K562 (cell line): Measurements from ENCODE around the gene SNX20. TPM values are rescaled to one million over a fixed set of nuclear protein-coding genes. Genes with fewer than 3 reads are reported as not detected.

Experiments used
- ATAC-seq: fragments of 200-7000 bp; cut with Tn5 transposase; 3 replicates; pipeline ENCODE4 v1.9.1; 2020; ENCODE audit warnings: moderate library complexity
- BruUV-seq: library from RNA; stranded (reverse); fragments of 400-500 nt; replicated peaks from 2 replicates; lab custom pipeline; 2021; lab: Mats Ljungman, UMichigan
- CTCF ChIA-PET: fragments of 300-600 bp; formaldehyde crosslinking; extraction: SDS; loops from one replicate; lab custom pipeline; 2021; ENCODE audit warnings: low intra/inter-chr PET ratio; lab: Yijun Ruan, JAX
- POLR2A ChIA-PET: fragments of 300-600, 350-650 bp; sonication (Branson Sonifier 250); formaldehyde crosslinking; extraction: SDS; loops from one replicate; lab custom pipeline; 2021; ENCODE audit warnings: antibody characterized with exemption, inconsistent platforms; lab: Yijun Ruan, JAX
- DNase-seq, 4 experiments: peaks; one replicate each; pipeline versions ENCODE4 v3.0.0 to v3.0.0-alpha.2; 2011 to 2018; ENCODE audit warnings: low spot score in 3 of 4, mixed read lengths in 3 of 4; ENCODE audit errors: extremely low read depth in 1 of 4
- FAIRE-seq: peaks from 2 replicates; lab custom pipeline; 2011; peaks lifted over from hg19 to GRCh38; lab: Jason Lieb, UNC
- H2AFZ ChIP-seq: 2 replicates; pipeline ENCODE4 v1.6.0; 2011; ENCODE audit warnings: low read depth, low read length, control low read depth, inconsistent platforms
- H3K27ac ChIP-seq: fragments of 200-600 bp; 3 replicates; pipeline ENCODE4 v1.8.0; 2011; ENCODE audit warnings: low read depth, mild to moderate bottlenecking, control low read depth, inconsistent platforms, low read length, moderate library complexity, mixed read lengths; ENCODE audit errors: extremely low read depth
- H3K27me3 ChIP-seq, 2 experiments: fragments of 300-600 bp in 1 of 2; 2 replicates in 1 of 2; 3 replicates in 1 of 2; pipeline versions ENCODE4 v1.6.0 to v1.8.0; 2011; ENCODE audit warnings: inconsistent platforms in 2 of 2, low read length in 2 of 2, mild to moderate bottlenecking in 1 of 2, mixed read lengths in 1 of 2, moderate library complexity in 1 of 2; ENCODE audit not compliant: control insufficient read depth in 2 of 2, insufficient read depth in 2 of 2
- H3K36me3 ChIP-seq: fragments of 300-600 bp; 3 replicates; pipeline ENCODE4 v1.8.0; 2011; ENCODE audit warnings: mild to moderate bottlenecking, low read length, inconsistent platforms; ENCODE audit not compliant: control insufficient read depth, insufficient read depth
- H3K4me1 ChIP-seq, 2 experiments: fragments of 200-600 bp in 1 of 2; replicated peaks in 1 of 2; 2 replicates in 1 of 2; 3 replicates in 1 of 2; pipeline versions ENCODE4 v1.5.1 to v1.8.0; 2011; ENCODE audit warnings: inconsistent platforms in 2 of 2, low read length in 2 of 2, mild to moderate bottlenecking in 1 of 2, mixed read lengths in 1 of 2, moderate library complexity in 1 of 2; ENCODE audit not compliant: control insufficient read depth in 2 of 2, insufficient read depth in 2 of 2
- H3K4me2 ChIP-seq: 2 replicates; pipeline ENCODE4 v1.6.1; 2011; ENCODE audit warnings: low read length, control low read depth, inconsistent platforms, mixed read lengths; ENCODE audit not compliant: insufficient read depth
- H3K4me3 ChIP-seq: fragments of 200-600 bp; sonication (generic), shearing (Covaris generic); 2 replicates; pipeline ENCODE4 v1.5.1; 2016; ENCODE audit warnings: control low read depth, inconsistent platforms
- H3K79me2 ChIP-seq: fragments of 200-600 bp; 3 replicates; pipeline ENCODE4 v1.8.0; 2011; ENCODE audit warnings: low read length, inconsistent platforms; ENCODE audit not compliant: control insufficient read depth, insufficient read depth
- H3K9ac ChIP-seq, 2 experiments: 2 replicates each; pipeline versions ENCODE4 v1.6.0 to v1.6.1; 2011; ENCODE audit warnings: low read depth in 2 of 2, low read length in 2 of 2, control low read depth in 1 of 2, inconsistent platforms in 1 of 2, mild to moderate bottlenecking in 1 of 2, mixed read lengths in 1 of 2; ENCODE audit not compliant: insufficient read depth in 1 of 2
- H3K9me1 ChIP-seq: one replicate; pipeline ENCODE4 v1.6.0; 2011; ENCODE audit warnings: inconsistent platforms, mild to moderate bottlenecking, low read length, moderate library complexity; ENCODE audit not compliant: control insufficient read depth, insufficient read depth
- H3K9me3 ChIP-seq: replicated peaks from 2 replicates; pipeline ENCODE4 v1.5.1; 2011; ENCODE audit warnings: low read depth, low read length, inconsistent platforms; ENCODE audit not compliant: control insufficient read depth, insufficient read depth
- H4K20me1 ChIP-seq: replicated peaks from 2 replicates; pipeline ENCODE4 v1.6.1; 2011; ENCODE audit warnings: low read length, inconsistent platforms, mixed read lengths; ENCODE audit not compliant: control insufficient read depth, insufficient read depth
- ZC3H8 ChIP-seq: fragments of 450-650 bp; IDR thresholded peaks from 2 replicates; pipeline ENCODE4 v1.6.1; 2017
- ZNF277 ChIP-seq: fragments of 250-450 bp; sonication (Bioruptor Pico); IDR thresholded peaks from 2 replicates; pipeline ENCODE4 v1.8.0; 2022; ENCODE audit warnings: inconsistent platforms, mild to moderate bottlenecking, moderate library complexity, borderline replicate concordance
- WGBS: fragments of 100-300 bp; shearing (Covaris generic); methylation state at CpG from one replicate; pipeline ENCODE4 v1.1.6; 2016; ENCODE audit warnings: low coverage, mixed read lengths; ENCODE audit not compliant: insufficient coverage; ENCODE audit errors: missing lambda C conversion rate; 5-methylcytosine and 5-hydroxymethylcytosine counted together
- in situ Hi-C: fragments of 300-500 bp; cut with MboI; formaldehyde crosslinking; loops from 4 replicates; pipeline ENCODE4 v1.15.0; 2018; ENCODE audit warnings: inconsistent platforms, mixed read lengths
- intact Hi-C: fragments of 100-400 bp; cut with micrococcal nuclease; formaldehyde crosslinking; loops from 2 replicates; pipeline ENCODE4 v1.14.2; 2022
- polyA plus RNA-seq, 8 experiments: library from polyadenylated mRNA; depleted of rRNA in 4 of 8; stranded (reverse) in 5 of 8; unstranded in 3 of 8; fragments of >200 nt; fragmentation: Nextera tagmentation in 2 of 8; fragmentation: Illumina TruSeq in 1 of 8; extraction: Ambion mirVana in 2 of 8; extraction: Trizol in 1 of 8; gene quantifications; 2 replicates each; pipeline versions ENCODE4 v1.2.1 to v1.2.3, GENCODE V29; 2011 to 2014; ENCODE audit warnings: inconsistent platforms in 1 of 8, missing spikeins in 1 of 8
- total RNA-seq, 7 experiments: library from RNA; depleted of rRNA in 6 of 7; stranded (reverse); fragments of >200 nt in 6 of 7; fragmentation: Illumina TruSeq in 2 of 7; extraction: Trizol in 2 of 7; gene quantifications; 2 replicates each; pipeline versions ENCODE4 v1.2.1 to v1.2.3, GENCODE V29; 2011 to 2021; ENCODE audit warnings: low replicate concordance in 1 of 7
- TF ChIP-seq, protein P1 (sequence below): fragments of 200-600 bp; sonication (generic); IDR thresholded peaks from one replicate; pipeline ENCODE4 v1.6.1; 2012; ENCODE audit warnings: mild to moderate bottlenecking, low read depth, low read length, inconsistent platforms
- TF ChIP-seq, protein P2 (sequence below), 2 experiments: fragments of 150-350 bp in 1 of 2; IDR thresholded peaks; 2 replicates each; pipeline ENCODE4 v1.6.1; 2012 to 2016; ENCODE audit warnings: low read depth in 2 of 2, low read length in 2 of 2, mild to moderate bottlenecking in 1 of 2, moderate library complexity in 1 of 2

Gene SNX20
- total and polyA plus RNA-seq, 9 of the 15 experiments (the other 6 are each of a cell fraction or from before 2014, with no cell fraction given), result 0.04 to 0.07 TPM; not detected in 7

DNA sequence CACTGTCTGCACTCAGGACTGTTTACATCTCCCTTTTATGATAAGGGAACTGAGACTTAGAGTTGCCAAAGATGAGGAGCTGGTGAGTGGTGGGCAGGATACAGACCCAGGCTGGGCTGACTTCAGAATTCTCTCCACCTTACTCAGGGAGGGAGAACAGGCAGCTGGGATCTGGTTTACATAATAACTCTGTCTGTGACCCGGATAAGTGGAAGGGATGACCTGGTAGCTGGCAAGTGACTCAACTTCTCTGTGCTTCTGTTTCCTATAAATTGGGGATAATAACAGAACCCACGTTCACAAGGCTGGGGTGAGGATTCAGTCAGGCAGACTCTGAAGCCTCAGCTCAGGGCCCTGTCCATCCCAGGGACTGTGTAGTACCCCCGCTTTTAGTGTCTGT is 2.6 kb downstream of the SNX20 start:
- TF ChIP-seq, protein P1, sequence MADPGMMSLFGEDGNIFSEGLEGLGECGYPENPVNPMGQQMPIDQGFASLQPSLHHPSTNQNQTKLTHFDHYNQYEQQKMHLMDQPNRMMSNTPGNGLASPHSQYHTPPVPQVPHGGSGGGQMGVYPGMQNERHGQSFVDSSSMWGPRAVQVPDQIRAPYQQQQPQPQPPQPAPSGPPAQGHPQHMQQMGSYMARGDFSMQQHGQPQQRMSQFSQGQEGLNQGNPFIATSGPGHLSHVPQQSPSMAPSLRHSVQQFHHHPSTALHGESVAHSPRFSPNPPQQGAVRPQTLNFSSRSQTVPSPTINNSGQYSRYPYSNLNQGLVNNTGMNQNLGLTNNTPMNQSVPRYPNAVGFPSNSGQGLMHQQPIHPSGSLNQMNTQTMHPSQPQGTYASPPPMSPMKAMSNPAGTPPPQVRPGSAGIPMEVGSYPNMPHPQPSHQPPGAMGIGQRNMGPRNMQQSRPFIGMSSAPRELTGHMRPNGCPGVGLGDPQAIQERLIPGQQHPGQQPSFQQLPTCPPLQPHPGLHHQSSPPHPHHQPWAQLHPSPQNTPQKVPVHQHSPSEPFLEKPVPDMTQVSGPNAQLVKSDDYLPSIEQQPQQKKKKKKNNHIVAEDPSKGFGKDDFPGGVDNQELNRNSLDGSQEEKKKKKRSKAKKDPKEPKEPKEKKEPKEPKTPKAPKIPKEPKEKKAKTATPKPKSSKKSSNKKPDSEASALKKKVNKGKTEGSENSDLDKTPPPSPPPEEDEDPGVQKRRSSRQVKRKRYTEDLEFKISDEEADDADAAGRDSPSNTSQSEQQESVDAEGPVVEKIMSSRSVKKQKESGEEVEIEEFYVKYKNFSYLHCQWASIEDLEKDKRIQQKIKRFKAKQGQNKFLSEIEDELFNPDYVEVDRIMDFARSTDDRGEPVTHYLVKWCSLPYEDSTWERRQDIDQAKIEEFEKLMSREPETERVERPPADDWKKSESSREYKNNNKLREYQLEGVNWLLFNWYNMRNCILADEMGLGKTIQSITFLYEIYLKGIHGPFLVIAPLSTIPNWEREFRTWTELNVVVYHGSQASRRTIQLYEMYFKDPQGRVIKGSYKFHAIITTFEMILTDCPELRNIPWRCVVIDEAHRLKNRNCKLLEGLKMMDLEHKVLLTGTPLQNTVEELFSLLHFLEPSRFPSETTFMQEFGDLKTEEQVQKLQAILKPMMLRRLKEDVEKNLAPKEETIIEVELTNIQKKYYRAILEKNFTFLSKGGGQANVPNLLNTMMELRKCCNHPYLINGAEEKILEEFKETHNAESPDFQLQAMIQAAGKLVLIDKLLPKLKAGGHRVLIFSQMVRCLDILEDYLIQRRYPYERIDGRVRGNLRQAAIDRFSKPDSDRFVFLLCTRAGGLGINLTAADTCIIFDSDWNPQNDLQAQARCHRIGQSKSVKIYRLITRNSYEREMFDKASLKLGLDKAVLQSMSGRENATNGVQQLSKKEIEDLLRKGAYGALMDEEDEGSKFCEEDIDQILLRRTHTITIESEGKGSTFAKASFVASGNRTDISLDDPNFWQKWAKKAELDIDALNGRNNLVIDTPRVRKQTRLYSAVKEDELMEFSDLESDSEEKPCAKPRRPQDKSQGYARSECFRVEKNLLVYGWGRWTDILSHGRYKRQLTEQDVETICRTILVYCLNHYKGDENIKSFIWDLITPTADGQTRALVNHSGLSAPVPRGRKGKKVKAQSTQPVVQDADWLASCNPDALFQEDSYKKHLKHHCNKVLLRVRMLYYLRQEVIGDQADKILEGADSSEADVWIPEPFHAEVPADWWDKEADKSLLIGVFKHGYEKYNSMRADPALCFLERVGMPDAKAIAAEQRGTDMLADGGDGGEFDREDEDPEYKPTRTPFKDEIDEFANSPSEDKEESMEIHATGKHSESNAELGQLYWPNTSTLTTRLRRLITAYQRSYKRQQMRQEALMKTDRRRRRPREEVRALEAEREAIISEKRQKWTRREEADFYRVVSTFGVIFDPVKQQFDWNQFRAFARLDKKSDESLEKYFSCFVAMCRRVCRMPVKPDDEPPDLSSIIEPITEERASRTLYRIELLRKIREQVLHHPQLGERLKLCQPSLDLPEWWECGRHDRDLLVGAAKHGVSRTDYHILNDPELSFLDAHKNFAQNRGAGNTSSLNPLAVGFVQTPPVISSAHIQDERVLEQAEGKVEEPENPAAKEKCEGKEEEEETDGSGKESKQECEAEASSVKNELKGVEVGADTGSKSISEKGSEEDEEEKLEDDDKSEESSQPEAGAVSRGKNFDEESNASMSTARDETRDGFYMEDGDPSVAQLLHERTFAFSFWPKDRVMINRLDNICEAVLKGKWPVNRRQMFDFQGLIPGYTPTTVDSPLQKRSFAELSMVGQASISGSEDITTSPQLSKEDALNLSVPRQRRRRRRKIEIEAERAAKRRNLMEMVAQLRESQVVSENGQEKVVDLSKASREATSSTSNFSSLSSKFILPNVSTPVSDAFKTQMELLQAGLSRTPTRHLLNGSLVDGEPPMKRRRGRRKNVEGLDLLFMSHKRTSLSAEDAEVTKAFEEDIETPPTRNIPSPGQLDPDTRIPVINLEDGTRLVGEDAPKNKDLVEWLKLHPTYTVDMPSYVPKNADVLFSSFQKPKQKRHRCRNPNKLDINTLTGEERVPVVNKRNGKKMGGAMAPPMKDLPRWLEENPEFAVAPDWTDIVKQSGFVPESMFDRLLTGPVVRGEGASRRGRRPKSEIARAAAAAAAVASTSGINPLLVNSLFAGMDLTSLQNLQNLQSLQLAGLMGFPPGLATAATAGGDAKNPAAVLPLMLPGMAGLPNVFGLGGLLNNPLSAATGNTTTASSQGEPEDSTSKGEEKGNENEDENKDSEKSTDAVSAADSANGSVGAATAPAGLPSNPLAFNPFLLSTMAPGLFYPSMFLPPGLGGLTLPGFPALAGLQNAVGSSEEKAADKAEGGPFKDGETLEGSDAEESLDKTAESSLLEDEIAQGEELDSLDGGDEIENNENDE, result no peak
- TF ChIP-seq ZC3H8 (no peak), ZNF277 (no peak)
- TF ChIP-seq, protein P2, sequence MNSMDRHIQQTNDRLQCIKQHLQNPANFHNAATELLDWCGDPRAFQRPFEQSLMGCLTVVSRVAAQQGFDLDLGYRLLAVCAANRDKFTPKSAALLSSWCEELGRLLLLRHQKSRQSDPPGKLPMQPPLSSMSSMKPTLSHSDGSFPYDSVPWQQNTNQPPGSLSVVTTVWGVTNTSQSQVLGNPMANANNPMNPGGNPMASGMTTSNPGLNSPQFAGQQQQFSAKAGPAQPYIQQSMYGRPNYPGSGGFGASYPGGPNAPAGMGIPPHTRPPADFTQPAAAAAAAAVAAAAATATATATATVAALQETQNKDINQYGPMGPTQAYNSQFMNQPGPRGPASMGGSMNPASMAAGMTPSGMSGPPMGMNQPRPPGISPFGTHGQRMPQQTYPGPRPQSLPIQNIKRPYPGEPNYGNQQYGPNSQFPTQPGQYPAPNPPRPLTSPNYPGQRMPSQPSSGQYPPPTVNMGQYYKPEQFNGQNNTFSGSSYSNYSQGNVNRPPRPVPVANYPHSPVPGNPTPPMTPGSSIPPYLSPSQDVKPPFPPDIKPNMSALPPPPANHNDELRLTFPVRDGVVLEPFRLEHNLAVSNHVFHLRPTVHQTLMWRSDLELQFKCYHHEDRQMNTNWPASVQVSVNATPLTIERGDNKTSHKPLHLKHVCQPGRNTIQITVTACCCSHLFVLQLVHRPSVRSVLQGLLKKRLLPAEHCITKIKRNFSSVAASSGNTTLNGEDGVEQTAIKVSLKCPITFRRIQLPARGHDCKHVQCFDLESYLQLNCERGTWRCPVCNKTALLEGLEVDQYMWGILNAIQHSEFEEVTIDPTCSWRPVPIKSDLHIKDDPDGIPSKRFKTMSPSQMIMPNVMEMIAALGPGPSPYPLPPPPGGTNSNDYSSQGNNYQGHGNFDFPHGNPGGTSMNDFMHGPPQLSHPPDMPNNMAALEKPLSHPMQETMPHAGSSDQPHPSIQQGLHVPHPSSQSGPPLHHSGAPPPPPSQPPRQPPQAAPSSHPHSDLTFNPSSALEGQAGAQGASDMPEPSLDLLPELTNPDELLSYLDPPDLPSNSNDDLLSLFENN (IDR thresholded peaks at IDR 0.05; ENCODE audit: low read depth in 2 of 2, low read length in 2 of 2), result no peak
- intact Hi-C loops (no loop called here), in situ Hi-C loops (no loop called here)
- no peaks in the 10 kb centered on the region for H3K36me3 ChIP-seq
- H3K27me3 ChIP-seq, result peaks cover 0 to 20% of the 10 kb centered on the region in 2 experiments; a peak in 2 of 5 replicates
- ChIA-PET CTCF (no interaction called here), POLR2A (no interaction called here)
- H4K20me1 ChIP-seq, result no peaks in the 10 kb centered on the region
- H3K9me1 ChIP-seq, result no peaks in the 10 kb centered on the region
- ATAC-seq (no peak), FAIRE-seq (no peak), DNase-seq (no peak)
- H3K9ac ChIP-seq, result no peak overlapping the region
- H3K4me1 ChIP-seq, result no peaks in the 10 kb centered on the region
- 0% methylated on average over 3 of the region's 3 CpGs for WGBS
- no peak overlapping the region for H3K4me2 ChIP-seq
- H3K9me3 ChIP-seq, result no peaks in the 10 kb centered on the region
- no TSS peak for BruUV-seq
- H3K79me2 ChIP-seq, result no peaks in the 10 kb centered on the region
- H3K27ac ChIP-seq, result no peak overlapping the region
- H2AFZ ChIP-seq, result no peak overlapping the region
- H3K4me3 ChIP-seq, result no peak overlapping the region
